Stimulated activated CD4-positive, alpha-beta T cell treated with anti-CD3 and anti-CD28 coated beads, Interleukin-4, amount 100 ng/mL, for 24 hours (primary cell): Measurements from ENCODE around the gene KLHL26.

Experiments
- DNase-seq: peaks from one replicate; pipeline ENCODE4 v3.0.0-alpha.2; 2020

KLHL26 gene

GRCh38 chr19:18603255-18603957 lies 33.4 kb upstream of the KLHL26 start:
- peak; percentile 37 for DNase-seq

- no peak for DNase-seq
Measured at GRCh38 chr19:18603958-18604819, 32.6 kb upstream of the KLHL26 start.

GRCh38 chr19:18604820-18605159 lies 32.0 kb upstream of the KLHL26 start:
- no peak for DNase-seq

- DNase-seq: no peak
Measured at GRCh38 chr19:18605196-18605545, 31.7 kb upstream of the KLHL26 start.

GRCh38 chr19:18605546-18606280 lies 31.1 kb upstream of the KLHL26 start:
- DNase-seq: no peak

GRCh38 chr19:18606281-18607225 lies 30.3 kb upstream of the KLHL26 start, which contains the start of gene CRLF1:
CRLF1 (minus strand) TSS chr19:18606799; CDS start chr19:18606656, 143 bp downstream.
- DNase-seq: no peak

GRCh38 chr19:18607226-18608101 lies 29.4 kb upstream of the KLHL26 start:
- DNase-seq: no peak

- no peak for DNase-seq
Measured at GRCh38 chr19:18608102-18608804, 28.6 kb upstream of the KLHL26 start.

GRCh38 chr19:18608805-18609716 lies 27.8 kb upstream of the KLHL26 start:
- DNase-seq: no peak

- no peak for DNase-seq
Measured at GRCh38 chr19:18609717-18610051, 27.1 kb upstream of the KLHL26 start.

GRCh38 chr19:18610245-18610555 lies 26.6 kb upstream of the KLHL26 start:
- no peak for DNase-seq

GRCh38 chr19:18610556-18611326 lies 26.1 kb upstream of the KLHL26 start:
- DNase-seq: no peak

- no peak for DNase-seq
Measured at GRCh38 chr19:18611327-18612050, 25.3 kb upstream of the KLHL26 start.

GRCh38 chr19:18612051-18612771 lies 24.6 kb upstream of the KLHL26 start:
- DNase-seq: no peak

- DNase-seq: no peak
Measured at GRCh38 chr19:18612772-18613588, 23.8 kb upstream of the KLHL26 start, which contains the start of gene TMEM59L. TMEM59L (plus strand) TSS chr19:18612870; CDS start chr19:18612959, 89 bp downstream.

GRCh38 chr19:18613589-18614234 lies 23.1 kb upstream of the KLHL26 start:
- no peak for DNase-seq
